ENCODE measurements around the gene ZFYVE16. TPM values are rescaled to one million over a fixed set of nuclear protein-coding genes. Genes with fewer than 3 reads are reported as not detected.

The ZFYVE16 gene
- total and polyA plus RNA-seq, 2 of the 4 experiments (the other 2 are of a cell fraction), result 5.3 to 11.1 TPM

DNA sequence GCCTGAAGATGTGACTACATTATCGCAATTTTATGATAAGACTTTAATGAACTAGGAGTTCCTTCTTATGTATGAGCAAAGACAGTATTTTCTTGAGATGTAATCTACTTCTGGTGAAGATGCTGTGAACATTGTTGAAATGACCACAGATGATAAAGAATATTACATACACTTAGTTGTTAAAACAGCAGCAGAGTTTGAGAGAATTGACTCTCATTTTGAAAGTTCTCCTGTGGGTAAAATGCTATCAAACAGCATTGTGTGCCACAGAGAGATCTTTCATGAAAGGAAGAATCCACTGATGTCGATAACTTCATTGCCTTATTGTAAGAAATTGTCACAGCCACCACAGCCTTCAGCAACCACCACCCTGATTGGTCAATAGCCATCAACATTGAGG is 88.0 kb downstream of the ZFYVE16 start:
- Histone ChIP-seq H4K5ac (ENCODE audit: low read depth, low read length) (no peak overlapping the region), H3K79me1 (ENCODE audit: low read depth in 1 of 2, low read length in 2 of 2) (no peaks in the 10 kb centered on the region), H3K4me3 (ENCODE audit: insufficient read depth, low read depth, low read length) (no peak overlapping the region), H2BK5ac (ENCODE audit: low read depth, low read length, poor library complexity, severe bottlenecking) (no peak overlapping the region), H4K8ac (ENCODE audit: low read depth in 2 of 2, low read length in 2 of 2) (no peak overlapping the region), H3K9ac (ENCODE audit: low read depth, low read length) (no peak overlapping the region), H2BK20ac (ENCODE audit: low read depth, low read length) (no peak overlapping the region), H3K56ac (ENCODE audit: extremely low read depth, insufficient read depth, low read length) (no peak overlapping the region), H3K23ac (ENCODE audit: low read depth, low read length) (no peak overlapping the region), H3K9me1 (ENCODE audit: insufficient read depth, low read length) (no peaks in the 10 kb centered on the region; the same call in 1 of the 2 replicates), H4K20me1 (ENCODE audit: insufficient read depth, low read length) (no peaks in the 10 kb centered on the region), H3K36me3 (ENCODE audit: control insufficient read depth, insufficient read depth, low read length) (no peaks in the 10 kb centered on the region), H2BK120ac (ENCODE audit: low read depth, low read length) (no peak overlapping the region), H3K27ac (ENCODE audit: insufficient read depth, low read length) (no peak overlapping the region), H2AK9ac (replicated peaks; ENCODE audit: low read depth, low read length, poor library complexity) (no peak overlapping the region), H3K9me3 (ENCODE audit: control insufficient read depth, insufficient read depth, low read length) (no peaks in the 10 kb centered on the region), H2AK5ac (ENCODE audit: low read depth, low read length) (no peak overlapping the region), H2BK15ac (ENCODE audit: low read depth, low read length) (no peak overlapping the region), H3K4me2 (ENCODE audit: low read depth, low read length) (no peak overlapping the region), H3K18ac (ENCODE audit: low read depth, low read length) (no peak overlapping the region), H2AFZ (replicated peaks; ENCODE audit: low read length, poor library complexity) (no peak overlapping the region), H4K91ac (ENCODE audit: insufficient read depth, low read depth, low read length) (no peak overlapping the region), H3K14ac (replicated peaks; ENCODE audit: low read depth, low read length) (no peak overlapping the region), H3K27me3 (ENCODE audit: control insufficient read depth, insufficient read depth, low read length) (no peaks in the 10 kb centered on the region), H3K4me1 (ENCODE audit: control insufficient read depth, insufficient read depth, low read length) (peaks cover 2% of the 10 kb centered on the region; the same call in 1 of the 2 replicates), H3K4ac (ENCODE audit: low read depth, low read length) (no peak overlapping the region)
- CTCF ChIA-PET, result no interaction called here
- BruUV-seq (replicated peaks), result no TSS peak
- WGBS, 2 experiments (ENCODE audit: extremely low coverage in 2 of 2, insufficient read length in 1 of 2), result no CpG with 5 or more reads among the region's 2 CpGs
- DNase-seq (no peak), ATAC-seq (ENCODE audit: low read depth) (no peak)
- TF ChIP-seq MAZ (IDR thresholded peaks at IDR 0.05; ENCODE audit: borderline replicate concordance, low read depth, low read length) (no peak), FOS (IDR thresholded peaks at IDR 0.05; ENCODE audit: low read depth, low read length) (no peak), SMC3 (IDR thresholded peaks at IDR 0.05; ENCODE audit: low read depth, low read length) (no peak), RAD21 (IDR thresholded peaks at IDR 0.05; ENCODE audit: low read length) (no peak), RFX5 (IDR thresholded peaks at IDR 0.05; ENCODE audit: low read depth, low read length) (no peak), CHD1 (IDR thresholded peaks at IDR 0.05; ENCODE audit: low read depth, low read length) (no peak), MAFK (IDR thresholded peaks at IDR 0.05; ENCODE audit: low read depth, low read length) (no peak), MXI1 (IDR thresholded peaks at IDR 0.05; ENCODE audit: borderline replicate concordance, low read depth, low read length) (no peak), RCOR1 (IDR thresholded peaks at IDR 0.05; ENCODE audit: insufficient replicate concordance, low read length) (no peak), POLR2A (IDR thresholded peaks at IDR 0.05; ENCODE audit: low read depth, low read length) (no peak)
- in situ Hi-C loops (cut with MboI; ENCODE audit: low sequenced_read_pairs) (no loop called here), intact Hi-C loops (cut with micrococcal nuclease) (no loop called here), dilution Hi-C loops (cut with HindIII; ENCODE audit: low sequenced_read_pairs, unreplicated experiment) (no loop called here)
- POLR2A ChIA-PET (ENCODE audit: unreplicated experiment), result no interaction called here
